GM18511 (cell line): ENCODE data around the gene CD22.
A peak's percentile ranks its signal among the peaks of the same experiment; 100 is the strongest.

Source experiments
- ATAC-seq: cut with Tn5 transposase; IDR thresholded peaks from one replicate; pipeline ENCODE4 v1.9.1; 2021; ENCODE audit warnings: mild to moderate bottlenecking, moderate library complexity; ENCODE audit not compliant: unreplicated experiment

The CD22 gene

GRCh38 chr19:35313587-35313986 lies 15.4 kb upstream of the CD22 start:
- no peak for ATAC-seq

GRCh38 chr19:35314031-35314430 lies 15.0 kb upstream of the CD22 start:
- ATAC-seq, result no peak

DNA sequence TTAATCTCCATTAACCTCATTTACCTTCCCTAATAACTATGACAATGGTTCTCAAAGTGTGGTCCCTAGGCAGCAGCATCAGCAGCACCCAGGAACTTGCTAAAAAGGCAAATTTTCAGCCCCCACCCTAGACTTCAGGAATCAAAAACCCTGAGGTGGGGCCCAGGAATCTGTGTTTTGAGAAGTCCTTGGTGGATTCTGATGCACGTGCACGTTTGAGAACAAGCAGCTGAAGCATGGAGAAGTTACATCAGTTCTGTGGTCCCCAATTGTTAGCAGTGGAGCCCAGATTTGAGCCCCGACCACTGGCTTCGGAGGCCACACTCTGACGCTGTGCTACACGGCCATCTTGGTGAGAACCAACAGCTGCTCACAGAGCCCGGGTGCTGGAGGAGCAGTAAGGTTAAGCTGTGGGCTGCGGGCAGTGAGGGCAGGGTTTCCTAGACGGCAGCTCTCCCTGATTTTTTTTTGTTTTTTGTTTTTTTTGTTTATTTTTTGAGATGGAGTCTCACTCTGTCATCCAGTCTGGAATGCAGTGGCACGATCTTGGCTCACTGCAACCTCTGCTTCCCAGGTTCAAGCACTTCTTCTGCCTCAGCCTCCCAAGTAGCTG lies 14.0 kb upstream of the CD22 start:
- ATAC-seq, result no peak

DNA sequence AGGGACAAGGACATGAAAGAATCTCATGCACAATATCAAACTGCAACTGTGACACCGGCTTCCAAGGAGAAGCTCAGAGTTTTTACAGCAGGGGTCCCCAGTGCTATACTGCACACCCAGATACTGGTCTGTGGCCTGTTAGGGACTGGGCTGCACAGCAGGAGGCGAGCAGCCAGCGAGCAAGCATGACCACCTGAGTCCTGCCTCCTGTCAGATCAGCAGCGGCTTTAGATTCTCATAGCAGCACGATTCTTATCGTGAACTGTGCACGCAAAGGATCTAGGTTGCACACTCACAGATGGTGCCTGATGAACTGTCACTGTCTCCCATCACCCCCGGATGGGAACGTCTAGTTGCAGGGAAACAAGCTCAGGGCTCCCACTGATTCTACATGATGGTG lies 13.1 kb upstream of the CD22 start:
- ATAC-seq, result no peak

DNA sequence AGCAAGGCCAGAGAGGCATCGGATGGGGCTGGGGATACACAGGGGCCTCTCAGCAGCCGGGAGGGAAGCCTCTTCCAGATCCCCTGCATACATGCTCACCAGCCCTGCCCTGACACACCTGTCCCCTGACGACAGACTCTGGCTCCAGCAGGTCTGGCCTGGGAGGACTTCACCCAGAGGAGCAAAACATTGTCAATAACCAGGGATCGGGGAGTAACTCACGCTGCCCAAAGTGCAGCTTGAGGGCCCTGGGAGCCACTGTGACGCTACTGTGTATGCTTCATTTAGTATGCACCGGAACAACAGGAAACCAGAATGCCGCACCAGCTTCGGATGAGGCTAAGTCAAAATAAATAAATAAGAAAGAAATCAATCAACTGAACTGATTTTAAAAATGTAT lies 12.4 kb upstream of the CD22 start:
- no peak for ATAC-seq

DNA sequence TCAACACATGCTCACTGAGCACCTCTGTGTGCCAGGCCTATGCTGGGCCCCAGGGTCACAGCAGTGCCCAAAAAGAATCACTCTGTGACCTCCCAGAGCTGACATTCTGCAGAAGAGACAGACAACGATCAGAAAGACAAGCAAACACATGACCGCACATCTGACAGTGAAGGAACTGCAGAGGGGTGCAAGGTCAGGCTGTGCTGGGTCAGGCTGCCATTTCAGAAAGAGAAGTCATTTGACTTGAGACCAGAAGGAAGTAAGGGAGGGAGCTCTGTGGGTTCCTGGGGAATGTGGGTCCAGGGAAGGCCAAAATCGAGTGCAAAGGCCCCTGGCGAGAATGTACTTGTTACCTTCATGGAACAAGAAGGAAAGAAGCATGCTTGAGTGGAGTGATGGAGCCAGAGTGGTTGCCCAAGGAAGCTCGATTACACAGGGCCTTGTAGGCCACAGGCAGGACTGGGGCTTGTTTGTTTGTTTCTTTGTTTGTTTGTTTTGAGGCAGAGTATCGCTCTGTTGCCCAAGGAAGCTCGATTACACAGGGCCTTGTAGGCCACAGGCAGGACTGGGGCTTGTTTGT lies 11.4 kb upstream of the CD22 start:
- ATAC-seq, result no peak

DNA sequence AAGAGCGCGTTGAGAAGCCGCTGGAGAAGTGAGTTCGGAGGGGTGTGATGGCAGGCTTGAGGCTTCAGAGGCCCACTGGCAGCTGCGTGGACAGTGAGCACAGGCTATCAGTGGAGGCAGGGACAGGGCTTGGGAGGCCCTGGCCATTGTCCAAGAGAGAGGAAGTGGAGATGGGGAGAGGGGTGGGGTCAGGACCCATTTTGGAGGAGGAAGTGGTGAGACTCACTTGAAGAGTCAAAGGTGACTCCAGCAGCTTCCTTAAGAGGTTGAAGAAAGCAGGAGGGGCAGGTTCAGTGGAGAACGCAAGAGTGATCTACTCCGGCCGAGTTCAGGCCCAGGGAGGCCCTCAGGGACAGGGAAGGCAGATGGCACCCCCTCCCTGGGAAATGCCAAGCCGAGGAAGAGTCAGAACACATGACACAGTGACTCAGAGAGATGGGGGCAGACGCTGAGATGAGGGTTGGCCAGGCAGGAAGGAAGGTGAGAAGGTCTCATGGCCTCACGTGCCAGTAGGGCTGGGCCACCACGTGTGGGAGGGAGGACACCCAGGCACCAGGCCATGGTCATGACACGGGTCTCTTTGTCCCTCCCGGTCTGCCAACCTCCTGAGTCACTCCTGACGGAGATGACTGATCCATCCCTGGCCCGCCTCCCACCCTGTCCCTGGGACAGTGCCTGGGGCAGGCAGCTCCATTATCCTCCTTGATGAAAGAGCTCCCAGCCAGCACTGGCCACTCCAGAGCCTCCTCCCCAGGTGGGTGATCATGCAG lies 10.1 kb upstream of the CD22 start:
- no peak for ATAC-seq

DNA sequence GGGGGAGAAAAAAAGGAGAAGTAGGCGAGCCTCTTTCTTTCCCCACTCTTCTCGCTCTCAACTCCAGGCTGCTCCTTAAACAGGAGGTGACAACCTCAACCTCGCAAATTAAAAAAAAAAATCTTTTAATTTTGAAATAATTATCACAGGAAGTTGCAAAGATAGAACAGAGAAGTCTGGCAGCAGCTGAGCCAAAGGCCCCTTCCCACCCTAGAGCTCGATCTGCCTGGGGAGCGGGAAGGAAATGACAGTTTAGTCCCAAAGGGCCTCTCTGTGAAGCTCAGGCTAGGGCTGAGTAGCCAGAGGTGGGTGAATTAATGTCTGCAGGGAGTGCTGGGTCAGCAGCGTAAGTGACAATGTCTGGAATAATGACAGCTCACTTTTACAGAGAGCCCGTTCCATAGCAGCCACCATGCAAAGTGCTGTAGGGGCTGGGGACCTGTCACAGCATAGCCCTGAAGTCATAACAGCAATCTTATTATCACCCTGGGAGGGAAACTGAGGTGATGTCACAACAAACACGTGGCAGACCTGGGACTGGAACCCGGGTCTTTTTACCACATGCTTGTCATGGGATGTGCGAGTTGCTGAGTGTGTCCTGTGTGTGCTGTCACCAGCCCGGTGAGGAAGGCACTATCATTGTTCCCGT lies 8.8 kb upstream of the CD22 start:
- no peak for ATAC-seq

DNA sequence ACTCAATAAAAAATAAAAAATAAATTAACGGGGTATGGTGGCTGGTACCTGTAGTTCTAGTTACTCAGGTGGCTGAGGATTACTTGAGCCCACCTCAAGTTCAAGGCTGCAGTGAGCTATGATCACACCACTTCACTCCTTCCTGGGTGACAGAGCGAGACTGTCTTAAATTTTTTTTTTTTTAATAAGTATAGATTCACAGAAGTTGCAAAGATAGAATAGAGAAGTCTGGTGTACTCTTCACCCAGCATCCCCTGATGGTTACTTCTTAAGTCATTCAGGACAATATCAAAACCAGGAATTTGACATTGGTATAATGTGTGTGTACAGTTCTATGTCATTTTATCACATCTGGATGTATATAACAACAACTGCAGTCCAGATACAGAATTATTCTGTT lies 7.7 kb upstream of the CD22 start:
- no peak for ATAC-seq

DNA sequence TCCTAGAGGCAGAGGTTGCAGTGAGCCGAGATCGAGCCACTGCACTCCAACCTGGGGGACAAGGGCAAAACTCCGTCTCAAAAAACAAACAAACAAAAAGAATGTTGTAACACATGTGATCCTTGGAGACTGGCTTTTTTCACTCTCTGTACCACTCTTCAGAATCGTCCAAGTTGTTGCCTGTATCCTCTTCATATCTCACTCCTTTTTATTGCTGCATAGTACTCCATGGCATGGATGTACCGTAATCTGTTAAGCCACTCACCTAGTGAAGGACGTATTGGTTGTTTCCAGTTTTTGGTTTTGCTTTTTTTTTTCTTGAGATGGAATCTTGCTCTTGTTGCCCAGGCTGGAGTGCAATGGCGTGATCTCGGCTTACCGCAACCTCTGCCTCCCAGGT lies 7.0 kb upstream of the CD22 start:
- ATAC-seq, result no peak

- no peak for ATAC-seq
These were observed 1.3 kb upstream of the CD22 start for GRCh38 chr19:35327642-35328041.

- no peak for ATAC-seq
These were observed 336 bp downstream of the CD22 start for GRCh38 chr19:35329323-35329722.

- ATAC-seq, result peak; percentile 57
These were observed 1.5 kb downstream of the CD22 start for GRCh38 chr19:35330475-35330874.

DNA sequence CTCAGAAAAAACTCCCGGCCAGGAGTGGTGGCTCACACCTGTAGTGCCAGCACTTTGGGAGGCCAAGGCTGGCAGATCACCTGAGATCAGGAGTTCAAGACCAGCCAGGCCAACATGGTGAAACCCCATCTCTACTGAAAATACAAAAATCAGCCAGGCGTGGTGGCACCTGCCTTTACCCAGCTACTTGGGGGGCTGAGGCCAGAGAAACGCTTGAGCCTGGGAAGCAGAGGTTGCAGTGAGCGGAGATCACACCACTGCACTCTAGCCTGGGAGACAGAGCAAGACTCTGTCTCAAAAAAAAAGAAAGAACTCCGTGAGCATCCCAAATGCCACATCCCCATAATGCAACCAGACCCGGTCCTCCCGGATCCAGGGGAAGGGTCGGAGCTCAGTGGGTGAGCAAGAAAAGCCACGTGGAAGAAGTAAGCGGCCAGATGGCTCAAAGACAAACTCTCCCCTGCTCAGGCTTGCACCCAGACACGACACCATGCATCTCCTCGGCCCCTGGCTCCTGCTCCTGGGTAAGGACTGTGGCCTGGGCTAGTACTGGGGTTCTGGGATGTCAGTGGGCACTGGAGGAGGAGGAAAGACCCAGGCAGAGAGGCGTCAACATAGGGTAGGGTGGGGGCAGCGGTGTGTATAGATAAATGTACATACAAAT lies 2.7 kb downstream of the CD22 start:
- ATAC-seq, result no peak

DNA sequence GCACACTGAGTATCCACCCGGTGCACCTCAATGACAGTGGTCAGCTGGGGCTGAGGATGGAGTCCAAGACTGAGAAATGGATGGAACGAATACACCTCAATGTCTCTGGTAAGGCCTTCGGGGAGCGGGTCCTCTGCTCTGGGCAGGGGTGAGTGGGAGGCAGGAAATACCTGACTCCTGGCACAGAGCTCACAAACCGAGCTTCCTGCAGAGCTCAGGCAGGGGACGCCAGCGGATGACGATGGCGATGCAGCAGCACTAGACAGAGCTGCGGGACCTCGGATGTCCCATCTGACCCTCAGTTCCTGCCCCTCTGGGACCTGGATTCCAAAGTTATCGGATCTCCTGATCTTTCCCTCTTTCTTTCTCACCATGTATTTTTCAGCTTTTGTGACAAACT lies 3.8 kb downstream of the CD22 start:
- no peak for ATAC-seq

DNA sequence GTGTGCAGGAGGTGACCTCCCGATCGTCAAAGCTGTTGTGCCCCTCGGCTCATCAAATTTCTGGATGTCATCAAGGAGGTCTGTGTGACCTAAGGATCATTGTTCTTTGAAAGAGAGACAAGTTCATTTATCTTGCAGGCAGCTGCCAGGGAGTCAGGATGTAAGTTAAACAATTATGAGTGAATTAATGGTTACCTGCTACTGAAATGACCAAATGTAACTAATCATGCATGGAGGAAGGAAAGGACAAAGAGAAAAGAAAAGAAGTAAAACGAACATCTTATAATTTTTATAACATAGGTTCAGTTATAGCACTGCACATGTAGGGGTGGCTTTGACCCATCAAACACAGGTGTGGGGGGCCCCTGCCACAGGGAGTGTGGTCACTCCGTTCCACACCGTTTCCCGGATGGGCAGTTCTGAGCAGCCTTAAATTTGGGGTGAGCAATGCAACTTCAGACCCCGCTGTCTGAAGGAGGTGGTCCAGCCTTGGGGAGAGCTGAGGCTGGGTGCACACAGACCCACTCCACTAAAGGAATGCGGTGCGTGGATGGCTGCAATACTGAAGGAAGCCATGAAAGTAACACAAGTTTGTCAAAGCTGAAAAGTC lies 5.3 kb downstream of the CD22 start:
- ATAC-seq, result no peak

GRCh38 chr19:35336166-35336955 lies 7.4 kb downstream of the CD22 start:
- no peak for ATAC-seq

- ATAC-seq, result no peak
These were observed 8.4 kb downstream of the CD22 start for GRCh38 chr19:35337097-35337983.

- ATAC-seq, result no peak
These were observed 9.0 kb downstream of the CD22 start for GRCh38 chr19:35337984-35338296.
